Type B pancreatic cell (in vitro differentiated cells): ENCODE measurements around the gene HNRNPAB. TPM values are rescaled to one million over a fixed set of nuclear protein-coding genes. Genes with fewer than 3 reads are reported as not detected.

ENCODE experiments used
- DNase-seq: peaks from one replicate; pipeline ENCODE4 v3.0.0; 2021; ENCODE audit warnings: mixed read lengths; ENCODE audit not compliant: unreplicated experiment; ENCODE audit errors: extremely low spot score
- H3K27ac Mint-ChIP-seq: 2 replicates; pipeline ENCODE4 v1.8.0; 2021; ENCODE audit warnings: mild to moderate bottlenecking, mixed read lengths
- H3K27me3 Mint-ChIP-seq: 2 replicates; pipeline ENCODE4 v1.8.0; 2021; ENCODE audit warnings: mixed read lengths
- H3K36me3 Mint-ChIP-seq: 2 replicates; pipeline ENCODE4 v1.8.0; 2021; ENCODE audit warnings: mixed read lengths
- H3K4me1 Mint-ChIP-seq: one replicate; pipeline ENCODE4 v1.8.0; 2021; ENCODE audit warnings: mixed read lengths; ENCODE audit not compliant: unreplicated experiment
- H3K4me3 Mint-ChIP-seq: 2 replicates; pipeline ENCODE4 v1.8.0; 2021; ENCODE audit warnings: mild to moderate bottlenecking, mixed read lengths
- H3K9me3 Mint-ChIP-seq: 2 replicates; pipeline ENCODE4 v1.8.0; 2021; ENCODE audit warnings: mixed read lengths
- total RNA-seq: library from RNA; stranded (reverse); gene quantifications from 2 replicates; pipeline ENCODE4 v1.2.1, GENCODE V29; 2021; ENCODE audit warnings: low replicate concordance
- TF ChIP-seq, protein P1 (sequence below): fragments of 200-600 bp; sonication (generic); conservative IDR thresholded peaks from 2 replicates; pipeline ENCODE4 v1.5.0; 2021; ENCODE audit warnings: antibody characterized with exemption, mild to moderate bottlenecking

HNRNPAB gene
- total RNA-seq, 1 donor from 2014 or later: 245 TPM

DNA sequence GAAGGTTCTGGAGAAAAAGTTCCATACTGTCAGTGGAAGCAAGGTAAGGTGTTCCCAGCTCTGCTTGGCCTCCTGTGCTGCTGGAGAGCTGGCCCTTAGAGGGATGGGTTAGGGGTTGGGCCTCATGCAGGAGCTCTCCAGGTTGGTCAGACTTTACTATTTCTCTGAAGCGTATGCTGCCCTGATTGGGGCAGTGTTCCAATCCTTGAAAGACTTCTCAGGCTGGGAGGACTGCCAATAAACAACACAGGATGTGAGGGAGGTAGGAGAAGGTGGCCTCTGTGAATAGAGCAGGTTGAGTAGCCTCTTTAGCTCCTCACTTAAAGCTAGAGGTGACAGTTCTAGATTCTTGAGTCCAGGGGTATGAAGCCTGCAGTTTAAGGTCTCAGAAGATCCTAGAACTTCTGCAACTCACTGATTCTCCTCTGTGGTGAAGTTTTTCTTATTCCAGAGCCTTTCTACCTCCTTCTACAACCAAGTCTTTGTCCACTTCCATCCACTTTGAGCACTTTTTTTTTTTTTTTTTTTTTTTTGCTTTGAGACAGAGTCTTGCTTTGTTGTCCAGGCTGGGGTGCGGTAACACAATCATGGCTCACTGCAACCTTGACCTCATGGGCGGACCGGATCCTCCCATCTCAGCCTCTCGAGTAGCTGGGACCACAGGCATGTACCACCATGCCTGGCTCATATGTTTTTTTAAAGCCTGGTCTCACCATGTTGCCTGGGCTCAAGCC, 3.0 kb downstream of the HNRNPAB start:
- no peak for DNase-seq
- H3K9me3 Mint-ChIP-seq: no peaks in the 10 kb centered on the region
- H3K4me3 Mint-ChIP-seq: peak overlapping the region; percentile 87
- H3K36me3 Mint-ChIP-seq: peaks cover 32% of the 10 kb centered on the region
- peak overlapping the region; percentile 70 for H3K27ac Mint-ChIP-seq
- H3K4me1 Mint-ChIP-seq: peaks cover 26% of the 10 kb centered on the region
- peaks cover 3% of the 10 kb centered on the region for H3K27me3 Mint-ChIP-seq
- TF ChIP-seq, protein P1, sequence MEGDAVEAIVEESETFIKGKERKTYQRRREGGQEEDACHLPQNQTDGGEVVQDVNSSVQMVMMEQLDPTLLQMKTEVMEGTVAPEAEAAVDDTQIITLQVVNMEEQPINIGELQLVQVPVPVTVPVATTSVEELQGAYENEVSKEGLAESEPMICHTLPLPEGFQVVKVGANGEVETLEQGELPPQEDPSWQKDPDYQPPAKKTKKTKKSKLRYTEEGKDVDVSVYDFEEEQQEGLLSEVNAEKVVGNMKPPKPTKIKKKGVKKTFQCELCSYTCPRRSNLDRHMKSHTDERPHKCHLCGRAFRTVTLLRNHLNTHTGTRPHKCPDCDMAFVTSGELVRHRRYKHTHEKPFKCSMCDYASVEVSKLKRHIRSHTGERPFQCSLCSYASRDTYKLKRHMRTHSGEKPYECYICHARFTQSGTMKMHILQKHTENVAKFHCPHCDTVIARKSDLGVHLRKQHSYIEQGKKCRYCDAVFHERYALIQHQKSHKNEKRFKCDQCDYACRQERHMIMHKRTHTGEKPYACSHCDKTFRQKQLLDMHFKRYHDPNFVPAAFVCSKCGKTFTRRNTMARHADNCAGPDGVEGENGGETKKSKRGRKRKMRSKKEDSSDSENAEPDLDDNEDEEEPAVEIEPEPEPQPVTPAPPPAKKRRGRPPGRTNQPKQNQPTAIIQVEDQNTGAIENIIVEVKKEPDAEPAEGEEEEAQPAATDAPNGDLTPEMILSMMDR: no peak

DNA sequence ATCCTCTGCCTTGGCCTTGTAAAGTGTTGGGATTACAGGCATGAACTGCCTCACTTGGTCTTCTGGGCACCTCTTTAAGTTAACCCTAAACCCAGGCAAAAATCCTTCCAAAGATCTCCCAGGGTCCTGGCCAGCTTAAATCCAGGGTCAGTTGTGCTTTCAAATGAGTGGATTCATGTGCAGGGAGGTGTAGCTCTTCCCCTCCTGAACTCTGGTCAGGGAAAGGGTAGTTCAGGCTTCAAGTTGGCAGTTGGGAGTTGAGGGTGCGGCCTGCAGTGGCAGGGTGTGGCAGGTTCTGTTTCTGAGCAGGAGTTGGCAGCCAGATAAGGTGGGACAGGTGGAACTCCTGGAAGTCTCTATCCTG, 3.6 kb downstream of the HNRNPAB start:
- Mint-ChIP-seq H3K9me3 (no peaks in the 10 kb centered on the region), H3K27ac (peak overlapping the region; percentile 70), H3K4me3 (peak overlapping the region; percentile 87), H3K4me1 (peaks cover 26% of the 10 kb centered on the region), H3K27me3 (peaks cover 3% of the 10 kb centered on the region), H3K36me3 (peaks cover 32% of the 10 kb centered on the region)
- TF ChIP-seq, protein P1: no peak
- no peak for DNase-seq

DNA sequence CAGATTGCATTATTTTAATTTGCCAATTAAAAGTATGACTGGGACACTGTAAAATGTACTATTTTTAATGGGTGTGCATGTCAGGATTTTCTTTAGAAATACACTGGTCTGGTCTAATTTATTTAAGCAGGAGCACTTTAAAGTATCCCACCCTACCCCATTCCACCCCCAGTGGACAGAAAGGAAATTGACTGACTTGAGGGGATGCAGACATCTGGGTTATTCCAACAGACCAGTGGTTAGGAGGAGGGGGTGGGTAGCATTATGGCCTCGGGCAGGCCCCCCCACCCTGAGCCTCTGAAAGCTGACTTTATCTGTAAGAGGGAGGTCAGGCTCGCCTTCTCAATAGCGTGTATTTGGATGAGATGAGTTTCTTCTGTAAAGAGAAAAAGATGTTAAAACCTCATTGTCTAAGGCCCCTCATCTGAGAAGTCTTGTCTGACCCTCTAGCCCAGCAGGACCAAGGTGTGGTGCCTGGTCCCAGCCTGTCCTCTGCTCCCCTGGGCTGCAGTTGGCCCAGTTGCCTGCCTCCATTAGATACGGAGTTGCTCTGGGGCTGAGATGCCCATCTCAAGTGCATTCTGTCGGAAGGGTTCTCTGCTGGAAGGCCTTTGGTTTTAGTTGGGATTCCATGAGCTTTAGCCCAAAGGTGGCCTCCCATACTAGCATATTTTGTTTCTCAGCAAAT, 4.4 kb downstream of the HNRNPAB start:
- Mint-ChIP-seq H3K27me3 (peaks cover 3% of the 10 kb centered on the region), H3K27ac (peak overlapping the region; percentile 70), H3K4me3 (peak overlapping the region; percentile 41), H3K36me3 (peaks cover 35% of the 10 kb centered on the region), H3K4me1 (peaks cover 26% of the 10 kb centered on the region), H3K9me3 (no peaks in the 10 kb centered on the region)
- TF ChIP-seq, protein P1: peak; percentile 64
- DNase-seq: no peak

DNA sequence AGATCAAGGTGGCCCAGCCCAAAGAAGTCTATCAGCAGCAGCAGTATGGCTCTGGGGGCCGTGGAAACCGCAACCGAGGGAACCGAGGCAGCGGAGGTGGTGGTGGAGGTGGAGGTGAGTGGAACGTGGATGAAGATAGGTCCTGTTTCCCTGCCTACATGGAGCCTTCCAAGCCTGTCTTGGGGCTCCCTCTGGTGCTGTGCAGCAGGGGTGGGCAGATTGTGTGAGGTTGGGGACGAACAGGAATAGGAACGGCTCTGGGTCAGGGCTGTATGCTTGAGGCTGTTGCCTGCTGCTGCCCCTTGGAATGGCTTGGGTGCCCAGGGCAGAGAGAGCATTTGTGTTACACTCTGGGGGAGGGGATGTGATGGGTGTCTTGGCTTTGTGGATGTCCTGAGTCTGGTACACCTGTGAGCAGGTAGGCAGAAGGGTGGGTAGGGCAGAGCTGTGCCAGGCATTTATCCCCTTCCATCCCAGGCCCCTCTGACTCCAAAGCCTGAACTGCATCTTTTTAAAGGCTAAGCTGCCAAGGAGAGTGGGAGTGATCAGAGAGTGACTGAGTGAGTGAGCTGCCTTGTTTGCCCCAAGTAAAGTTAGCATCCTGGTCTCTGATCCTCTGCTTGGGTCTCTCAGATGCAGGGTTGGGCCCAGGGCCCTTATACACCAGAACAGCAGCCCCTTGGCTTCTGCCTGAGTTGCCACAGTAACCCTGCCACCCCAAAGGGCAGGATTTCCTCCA, 5.2 kb downstream of the HNRNPAB start:
- peaks cover 34% of the 10 kb centered on the region for H3K36me3 Mint-ChIP-seq
- H3K27ac Mint-ChIP-seq: peak overlapping the region; percentile 70
- H3K9me3 Mint-ChIP-seq: no peaks in the 10 kb centered on the region
- H3K27me3 Mint-ChIP-seq: no peaks in the 10 kb centered on the region
- no peak overlapping the region for H3K4me3 Mint-ChIP-seq
- DNase-seq: no peak
- peaks cover 26% of the 10 kb centered on the region for H3K4me1 Mint-ChIP-seq
- TF ChIP-seq, protein P1: no peak

DNA sequence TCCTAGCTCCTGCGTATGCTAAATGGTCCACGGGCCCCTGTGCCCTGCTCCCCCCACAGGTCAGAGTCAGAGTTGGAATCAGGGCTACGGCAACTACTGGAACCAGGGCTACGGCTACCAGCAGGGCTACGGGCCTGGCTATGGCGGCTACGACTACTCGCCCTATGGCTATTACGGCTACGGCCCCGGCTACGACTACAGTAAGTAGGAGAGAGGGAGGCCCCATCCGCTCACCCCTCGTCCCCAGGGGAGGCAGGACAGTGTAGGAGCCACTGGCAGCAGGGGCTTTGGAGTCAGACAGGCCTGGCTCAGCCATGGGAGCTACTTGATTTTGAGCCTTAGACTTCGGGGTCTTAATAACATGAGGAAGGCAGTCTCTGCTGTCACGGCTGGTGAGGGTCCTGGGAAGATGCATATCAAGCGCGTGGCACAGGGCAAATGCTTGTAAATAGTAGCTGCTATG, 5.8 kb downstream of the HNRNPAB start:
- no peak for DNase-seq
- Mint-ChIP-seq H3K9me3 (no peaks in the 10 kb centered on the region), H3K4me1 (peaks cover 26% of the 10 kb centered on the region), H3K27me3 (no peaks in the 10 kb centered on the region), H3K4me3 (no peak overlapping the region), H3K36me3 (peaks cover 34% of the 10 kb centered on the region), H3K27ac (peak overlapping the region; percentile 70)
- TF ChIP-seq, protein P1: no peak
